ENCODE measurements around the gene ARF1.

ARF1 gene

GRCh38 chr1:228071839-228072657, 10.5 kb upstream of the ARF1 start:
- H3K27me3 ChIP-seq (ENCODE audit: low read length) = no peaks in the 10 kb centered on the region
- no peaks in the 10 kb centered on the region for H4K20me1 ChIP-seq (ENCODE audit: low read depth, low read length)
- no peak overlapping the region for H3K4me3 ChIP-seq (ENCODE audit: insufficient read depth, low read length, poor library complexity, severe bottlenecking)
- H3K9me3 ChIP-seq (ENCODE audit: insufficient read depth, low read length) = no peaks in the 10 kb centered on the region
- H2AFZ ChIP-seq (ENCODE audit: low read depth, low read length, severe bottlenecking) = no peak overlapping the region
- no peaks in the 10 kb centered on the region for H3K36me3 ChIP-seq (ENCODE audit: low read length)
- H3K79me2 ChIP-seq (ENCODE audit: insufficient read depth, low read length) = no peaks in the 10 kb centered on the region
- no peaks in the 10 kb centered on the region for H3F3A ChIP-seq (ENCODE audit: insufficient read depth)
- no peak overlapping the region for H3K27ac ChIP-seq (ENCODE audit: low read depth, low read length)
- no peak overlapping the region for H3K9ac ChIP-seq (ENCODE audit: low read length)
- no peak for TF ChIP-seq CTCF (IDR thresholded peaks at IDR 0.05; ENCODE audit: insufficient read depth, low read length, poor library complexity, severe bottlenecking)
- TF ChIP-seq EZH2phosphoT487 (conservative IDR thresholded peaks at IDR 0.05; ENCODE audit: low read length) = no peak
- no peak overlapping the region for H3K4me2 ChIP-seq (ENCODE audit: low read depth, low read length, poor library complexity, severe bottlenecking)
- no peaks in the 10 kb centered on the region for H3K9me2 ChIP-seq (replicated peaks; ENCODE audit: insufficient read depth, low read length)

DNA sequence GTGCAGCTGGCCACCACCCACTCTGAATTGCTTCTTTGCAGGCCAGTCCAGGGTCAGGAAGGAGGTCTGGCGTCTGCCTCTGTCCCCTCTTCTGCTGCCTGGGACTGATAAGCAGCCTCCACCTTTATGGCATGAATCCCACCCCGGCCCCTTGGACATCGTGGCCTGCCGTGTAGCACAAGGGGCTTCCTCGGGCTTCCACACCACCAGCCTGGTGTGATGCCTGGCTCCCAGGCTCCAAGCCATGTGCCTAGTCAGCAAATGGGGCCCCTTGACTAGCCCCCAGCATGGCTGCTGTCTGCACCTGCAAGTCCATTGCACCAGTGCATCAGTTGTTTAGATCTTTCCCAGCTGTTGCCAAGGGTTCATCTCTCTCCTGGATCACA, 9.9 kb upstream of the ARF1 start:
- Histone ChIP-seq H3K79me2 (ENCODE audit: insufficient read depth, low read length) (no peaks in the 10 kb centered on the region), H3K27ac (ENCODE audit: low read depth, low read length) (no peak overlapping the region), H4K20me1 (ENCODE audit: low read depth, low read length) (no peaks in the 10 kb centered on the region), H2AFZ (ENCODE audit: low read depth, low read length, severe bottlenecking) (no peak overlapping the region), H3K9me2 (replicated peaks; ENCODE audit: insufficient read depth, low read length) (no peaks in the 10 kb centered on the region), H3F3A (ENCODE audit: insufficient read depth) (no peaks in the 10 kb centered on the region), H3K4me3 (ENCODE audit: insufficient read depth, low read length, poor library complexity, severe bottlenecking) (no peak overlapping the region), H3K36me3 (ENCODE audit: low read length) (no peaks in the 10 kb centered on the region), H3K9me3 (ENCODE audit: insufficient read depth, low read length) (no peaks in the 10 kb centered on the region), H3K4me2 (ENCODE audit: low read depth, low read length, poor library complexity, severe bottlenecking) (no peak overlapping the region), H3K27me3 (ENCODE audit: low read length) (no peaks in the 10 kb centered on the region), H3K9ac (ENCODE audit: low read length) (no peak overlapping the region)
- TF ChIP-seq CTCF (IDR thresholded peaks at IDR 0.05; ENCODE audit: insufficient read depth, low read length, poor library complexity, severe bottlenecking) = no peak
- TF ChIP-seq EZH2phosphoT487 (conservative IDR thresholded peaks at IDR 0.05; ENCODE audit: low read length) = no peak

- Histone ChIP-seq H3K27ac (ENCODE audit: low read depth, low read length) (no peak overlapping the region), H3K9me3 (ENCODE audit: insufficient read depth, low read length) (no peaks in the 10 kb centered on the region), H2AFZ (ENCODE audit: low read depth, low read length, severe bottlenecking) (no peak overlapping the region), H3K9me2 (replicated peaks; ENCODE audit: insufficient read depth, low read length) (no peaks in the 10 kb centered on the region), H3F3A (ENCODE audit: insufficient read depth) (no peaks in the 10 kb centered on the region), H3K36me3 (ENCODE audit: low read length) (no peaks in the 10 kb centered on the region), H3K4me3 (ENCODE audit: insufficient read depth, low read length, poor library complexity, severe bottlenecking) (no peak overlapping the region), H4K20me1 (ENCODE audit: low read depth, low read length) (no peaks in the 10 kb centered on the region), H3K27me3 (ENCODE audit: low read length) (no peaks in the 10 kb centered on the region), H3K79me2 (ENCODE audit: insufficient read depth, low read length) (no peaks in the 10 kb centered on the region), H3K9ac (ENCODE audit: low read length) (no peak overlapping the region), H3K4me2 (ENCODE audit: low read depth, low read length, poor library complexity, severe bottlenecking) (no peak overlapping the region)
- no peak for TF ChIP-seq EZH2phosphoT487 (conservative IDR thresholded peaks at IDR 0.05; ENCODE audit: low read length)
- TF ChIP-seq CTCF (IDR thresholded peaks at IDR 0.05; ENCODE audit: insufficient read depth, low read length, poor library complexity, severe bottlenecking) = no peak
These were observed 9.2 kb upstream of the ARF1 start for GRCh38 chr1:228073061-228073856.

Measured in SU-DHL-6 (cell line).